ENCODE measurements around the gene PDE4D. TPM values are rescaled to one million over a fixed set of nuclear protein-coding genes. Genes with fewer than 3 reads are reported as not detected.
"Not testable (repeated sequence)": the region's sequence is repeated elsewhere in the genome, so short reads cannot be mapped to it uniquely, and the experiment has no call there.

The PDE4D gene
- total and polyA plus RNA-seq, 2 experiments from 2014 or later: 21.9 to 54.2 TPM

DNA sequence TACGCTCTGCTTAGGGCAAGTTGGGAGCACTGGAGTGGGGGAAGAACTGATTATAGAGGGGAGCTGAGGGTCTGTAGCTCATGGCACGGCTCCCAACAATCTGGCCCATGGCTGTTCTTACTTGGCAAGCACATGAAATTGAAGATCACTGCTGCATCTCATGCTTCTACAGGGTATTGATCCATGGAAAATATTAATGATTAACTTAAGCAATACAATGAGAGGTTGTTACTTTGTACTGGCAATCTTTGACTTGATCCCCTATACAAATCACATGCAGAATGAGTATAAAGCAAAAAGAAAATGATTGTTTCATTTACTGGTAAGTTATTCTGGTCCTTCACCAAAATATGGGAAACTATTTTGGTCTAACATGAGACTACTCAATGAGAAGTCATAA, 481.1 kb downstream of the PDE4D start:
- Histone ChIP-seq H3K36me3 (no peaks in the 10 kb centered on the region), H3K9me3 (ENCODE audit: low read depth) (no peaks in the 10 kb centered on the region), H3K4me3 (no peak overlapping the region), H3K27me3 (no peaks in the 10 kb centered on the region), H3K27ac (no peak overlapping the region), H3K4me1 (ENCODE audit: low read depth) (no peaks in the 10 kb centered on the region)
- TF ChIP-seq, protein P1, sequence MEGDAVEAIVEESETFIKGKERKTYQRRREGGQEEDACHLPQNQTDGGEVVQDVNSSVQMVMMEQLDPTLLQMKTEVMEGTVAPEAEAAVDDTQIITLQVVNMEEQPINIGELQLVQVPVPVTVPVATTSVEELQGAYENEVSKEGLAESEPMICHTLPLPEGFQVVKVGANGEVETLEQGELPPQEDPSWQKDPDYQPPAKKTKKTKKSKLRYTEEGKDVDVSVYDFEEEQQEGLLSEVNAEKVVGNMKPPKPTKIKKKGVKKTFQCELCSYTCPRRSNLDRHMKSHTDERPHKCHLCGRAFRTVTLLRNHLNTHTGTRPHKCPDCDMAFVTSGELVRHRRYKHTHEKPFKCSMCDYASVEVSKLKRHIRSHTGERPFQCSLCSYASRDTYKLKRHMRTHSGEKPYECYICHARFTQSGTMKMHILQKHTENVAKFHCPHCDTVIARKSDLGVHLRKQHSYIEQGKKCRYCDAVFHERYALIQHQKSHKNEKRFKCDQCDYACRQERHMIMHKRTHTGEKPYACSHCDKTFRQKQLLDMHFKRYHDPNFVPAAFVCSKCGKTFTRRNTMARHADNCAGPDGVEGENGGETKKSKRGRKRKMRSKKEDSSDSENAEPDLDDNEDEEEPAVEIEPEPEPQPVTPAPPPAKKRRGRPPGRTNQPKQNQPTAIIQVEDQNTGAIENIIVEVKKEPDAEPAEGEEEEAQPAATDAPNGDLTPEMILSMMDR (IDR thresholded peaks at IDR 0.05; ENCODE audit: low read depth, low read length): no peak
- no peak for DNase-seq (ENCODE audit: low read depth in 1 of 2, low spot score in 1 of 2)

DNA sequence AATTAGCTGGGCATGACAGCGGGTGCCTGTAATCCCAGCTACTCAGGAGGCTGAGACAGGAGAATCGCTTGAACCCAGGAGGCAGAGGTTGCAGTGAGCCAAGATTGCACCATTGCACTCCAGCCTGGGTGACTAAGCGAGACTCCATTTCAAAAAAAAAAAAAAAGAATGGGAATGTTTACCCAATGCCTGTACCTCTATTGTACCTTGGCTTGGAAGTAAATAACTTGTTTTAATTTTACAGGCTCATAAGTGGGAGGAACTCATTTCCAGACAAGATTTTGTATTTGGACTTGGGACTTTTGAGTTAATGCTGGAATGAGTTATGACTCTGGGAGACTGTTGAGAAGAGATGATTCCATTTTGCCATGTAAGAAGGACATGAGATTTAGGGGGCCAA, 484.5 kb downstream of the PDE4D start:
- not testable (repeated sequence) for DNase-seq (ENCODE audit: low read depth in 1 of 2, low spot score in 1 of 2); H3K36me3 ChIP-seq; H3K27ac ChIP-seq; H3K27me3 ChIP-seq; H3K9me3 ChIP-seq (ENCODE audit: low read depth); H3K4me1 ChIP-seq (ENCODE audit: low read depth); H3K4me3 ChIP-seq

DNA sequence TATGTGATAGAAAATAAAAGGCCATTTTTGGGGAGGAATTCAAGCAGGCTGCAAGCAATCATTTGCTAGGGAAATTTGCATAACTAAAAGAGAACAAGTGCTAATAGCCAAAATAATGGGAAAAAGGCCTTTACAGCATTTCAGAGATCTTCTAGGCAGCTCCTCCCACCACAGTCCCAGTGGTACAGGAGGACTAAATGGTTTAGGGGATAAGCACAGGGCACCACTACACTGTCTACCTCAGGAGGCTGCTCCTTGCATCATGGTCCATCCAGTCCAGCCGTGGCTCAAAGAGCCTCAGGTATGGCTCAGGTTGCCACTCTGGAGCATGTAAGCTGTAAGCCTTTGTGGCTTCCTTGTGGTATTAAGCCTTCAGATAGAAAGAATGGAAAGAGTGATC, 485.6 kb downstream of the PDE4D start:
- no peak for DNase-seq (ENCODE audit: low read depth in 1 of 2, low spot score in 1 of 2)
- TF ChIP-seq, protein P1 (IDR thresholded peaks at IDR 0.05; ENCODE audit: low read depth, low read length): no peak
- H3K9me3 ChIP-seq (ENCODE audit: low read depth): no peaks in the 10 kb centered on the region

DNA sequence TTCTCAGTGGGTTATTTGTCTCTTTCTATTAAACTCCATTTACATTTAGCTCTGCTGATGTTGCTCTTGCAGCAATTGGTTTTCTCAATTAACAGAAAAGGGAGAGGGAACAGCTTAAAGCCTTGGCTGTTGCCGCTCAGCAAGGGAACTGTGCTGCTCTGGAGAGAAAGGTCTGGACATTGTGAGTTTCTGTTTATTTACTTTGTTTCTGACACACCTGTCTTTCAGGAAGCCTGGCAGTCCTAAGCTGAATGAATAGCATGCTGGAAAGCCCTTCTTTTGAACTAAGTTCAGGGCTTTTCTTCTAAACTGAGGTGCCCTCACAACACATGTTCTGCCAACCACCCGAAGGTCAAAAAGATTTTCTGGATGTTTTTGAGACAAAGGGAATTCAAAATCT, 491.9 kb downstream of the PDE4D start:
- Histone ChIP-seq H3K27me3 (no peaks in the 10 kb centered on the region), H3K36me3 (no peaks in the 10 kb centered on the region), H3K4me3 (no peak overlapping the region), H3K9me3 (ENCODE audit: low read depth) (no peaks in the 10 kb centered on the region), H3K27ac (no peak overlapping the region), H3K4me1 (ENCODE audit: low read depth) (no peaks in the 10 kb centered on the region)
- TF ChIP-seq, protein P1 (IDR thresholded peaks at IDR 0.05; ENCODE audit: low read depth, low read length): no peak
- no peak for DNase-seq (ENCODE audit: low read depth in 1 of 2, low spot score in 1 of 2)

More for the DNA sequence above, 485.6 kb downstream of the PDE4D start:
- Histone ChIP-seq H3K36me3 (no peaks in the 10 kb centered on the region), H3K4me3 (no peak overlapping the region), H3K27ac (no peak overlapping the region), H3K27me3 (no peaks in the 10 kb centered on the region), H3K4me1 (ENCODE audit: low read depth) (no peaks in the 10 kb centered on the region)

DNA sequence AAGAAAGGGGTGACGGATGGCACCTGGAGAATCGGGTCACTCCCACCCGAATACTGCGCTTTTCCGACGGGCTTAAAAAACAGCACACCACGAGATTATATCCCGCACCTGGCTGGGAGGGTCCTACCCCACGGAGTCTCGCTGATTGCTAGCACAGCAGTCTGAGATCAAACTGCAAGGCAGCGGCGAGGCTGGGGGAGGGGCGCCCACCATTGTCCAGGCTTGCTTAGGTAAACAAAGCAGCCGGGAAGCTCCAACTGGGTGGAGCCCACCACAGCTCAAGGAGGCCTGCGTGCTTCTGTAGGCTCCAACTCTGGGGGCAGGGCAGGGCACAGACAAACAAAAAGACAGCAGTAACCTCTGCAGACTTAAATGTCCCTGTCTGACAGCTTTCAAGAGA, 498.6 kb downstream of the PDE4D start:
- H3K27ac ChIP-seq; H3K9me3 ChIP-seq (ENCODE audit: low read depth); H3K4me3 ChIP-seq; H3K27me3 ChIP-seq; H3K4me1 ChIP-seq (ENCODE audit: low read depth); DNase-seq (ENCODE audit: low read depth in 1 of 2, low spot score in 1 of 2); H3K36me3 ChIP-seq: not testable (repeated sequence)

DNA sequence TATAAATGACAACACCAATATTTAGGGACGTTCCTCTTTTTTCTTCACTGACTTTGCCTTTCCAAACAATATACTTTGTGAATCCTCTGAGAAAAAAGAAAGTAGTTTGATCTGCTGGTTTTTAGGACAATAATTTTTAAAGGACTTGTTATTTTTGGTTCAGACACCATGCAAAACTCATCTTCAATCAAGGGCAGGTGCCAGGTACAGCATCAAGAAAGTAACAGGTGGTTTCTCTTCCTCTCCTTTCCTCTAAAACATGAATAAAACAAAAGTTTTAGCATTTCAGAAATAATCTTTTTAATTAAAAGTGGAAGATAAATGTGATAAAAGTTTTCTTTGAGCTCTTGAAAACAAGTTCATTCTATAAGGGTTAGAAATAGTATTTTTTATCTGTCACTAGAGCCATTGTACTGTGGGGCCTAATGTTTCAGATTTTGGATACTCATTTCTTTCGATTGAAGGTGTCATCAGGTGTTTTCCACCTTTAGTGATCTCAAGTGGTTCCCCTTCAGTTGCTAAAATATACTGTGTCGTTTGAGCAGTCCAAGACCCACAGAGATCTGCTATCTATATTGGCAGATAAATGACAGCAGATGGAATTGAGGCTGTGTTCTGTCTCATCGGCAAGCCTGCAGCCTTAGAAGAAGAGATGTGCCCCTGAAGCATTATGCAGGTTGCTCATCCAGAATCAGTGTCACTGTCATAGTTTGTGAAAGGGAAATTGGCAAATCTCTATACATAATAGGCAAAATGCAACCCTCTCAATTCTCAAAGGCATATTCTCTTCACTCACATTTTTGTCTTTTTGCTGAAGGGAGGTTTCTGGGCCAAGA, 499.7 kb downstream of the PDE4D start:
- no peak overlapping the region for H3K27ac ChIP-seq
- DNase-seq (ENCODE audit: low read depth in 1 of 2, low spot score in 1 of 2): no peak
- TF ChIP-seq, protein P1 (IDR thresholded peaks at IDR 0.05; ENCODE audit: low read depth, low read length): no peak
- no peaks in the 10 kb centered on the region for H3K36me3 ChIP-seq
- H3K4me3 ChIP-seq: no peak overlapping the region
- H3K9me3 ChIP-seq (ENCODE audit: low read depth): no peaks in the 10 kb centered on the region
- no peaks in the 10 kb centered on the region for H3K4me1 ChIP-seq (ENCODE audit: low read depth)
- no peaks in the 10 kb centered on the region for H3K27me3 ChIP-seq

Measured in cardiac muscle cell (in vitro differentiated cells and primary cell).